GM21825 (cell line): Measurements from ENCODE around the gene MCOLN2.
"Not testable (repeated sequence)": the region's sequence is repeated elsewhere in the genome, so short reads cannot be mapped to it uniquely, and the experiment has no call there.

Source experiments
- ATAC-seq: cut with Tn5 transposase; IDR thresholded peaks from one replicate; pipeline ENCODE4 v1.9.1; 2021; ENCODE audit warnings: mild to moderate bottlenecking, moderate library complexity; ENCODE audit not compliant: unreplicated experiment

MCOLN2 gene

DNA sequence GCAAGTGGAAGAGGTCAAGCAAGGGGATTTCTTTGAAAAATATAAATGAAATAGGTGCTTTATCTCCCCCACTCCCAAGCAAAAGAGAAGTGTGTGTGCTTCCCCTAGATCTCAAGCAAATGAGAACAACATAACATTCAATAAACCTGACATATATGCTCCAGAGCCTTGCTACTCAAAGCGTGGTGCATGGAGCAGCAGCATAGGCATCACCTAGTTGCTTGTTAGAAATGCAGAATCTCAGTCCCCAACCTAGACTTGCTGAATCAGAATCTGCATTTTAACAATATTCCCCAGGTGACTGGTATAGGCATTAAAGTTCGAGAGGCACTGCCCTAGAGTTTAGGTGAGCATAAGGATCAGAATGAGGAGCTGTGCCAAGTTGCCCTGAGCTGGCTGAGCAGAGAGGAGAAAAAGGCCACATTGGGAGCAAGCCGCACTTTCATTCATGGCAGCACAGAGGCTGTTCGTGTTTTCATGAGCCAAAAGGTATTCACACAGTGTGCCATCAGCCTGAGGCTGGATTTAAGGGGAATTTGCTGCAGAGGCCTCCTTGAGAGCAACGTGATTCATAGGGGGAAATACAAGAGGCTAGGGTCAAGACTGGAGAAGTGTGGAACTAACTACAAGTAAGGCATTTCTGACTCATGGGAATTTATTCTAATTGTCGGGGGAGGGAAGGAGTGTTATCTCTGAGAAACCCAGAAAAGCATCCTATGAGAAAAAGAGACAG is 89.7 kb downstream of the MCOLN2 start:
- no peak for ATAC-seq

DNA sequence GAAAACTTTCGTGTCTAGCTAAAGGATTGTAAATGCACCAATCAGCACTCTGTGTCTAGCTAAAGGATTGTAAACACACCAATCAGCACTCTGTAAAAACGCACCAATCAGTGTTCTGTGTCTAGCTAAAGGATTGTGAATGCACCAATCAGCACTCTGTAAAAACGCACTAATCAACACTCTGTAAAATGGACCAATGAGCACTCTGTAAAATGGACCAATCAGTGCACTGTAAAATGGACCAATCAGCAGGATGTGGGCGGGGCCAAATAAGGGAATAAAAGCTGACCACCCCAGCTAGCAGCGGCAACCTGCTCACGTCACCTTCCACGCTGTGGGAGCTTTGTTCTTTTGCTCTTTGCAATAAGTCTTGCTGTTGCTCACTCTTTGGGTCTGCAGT is 94.2 kb downstream of the MCOLN2 start:
- ATAC-seq = not testable (repeated sequence)

DNA sequence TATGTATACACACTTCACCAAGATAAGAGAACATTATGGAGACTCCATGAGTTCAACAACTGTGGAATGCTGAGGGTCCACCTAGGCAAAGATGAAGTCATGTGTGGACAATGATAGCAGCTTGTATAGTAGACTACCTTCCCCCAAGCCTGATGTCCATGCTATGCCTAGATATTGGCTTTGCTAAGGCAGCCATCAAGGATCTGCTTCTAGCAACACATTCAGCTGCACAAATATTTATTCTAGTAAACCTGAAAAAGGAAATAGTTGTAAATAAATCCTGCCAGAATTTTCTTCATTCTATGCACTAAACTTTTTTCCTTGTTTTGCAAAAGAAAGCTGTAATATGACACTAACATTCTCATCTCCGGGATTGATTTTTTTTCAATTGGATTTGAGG is 96.9 kb downstream of the MCOLN2 start:
- no peak for ATAC-seq

DNA sequence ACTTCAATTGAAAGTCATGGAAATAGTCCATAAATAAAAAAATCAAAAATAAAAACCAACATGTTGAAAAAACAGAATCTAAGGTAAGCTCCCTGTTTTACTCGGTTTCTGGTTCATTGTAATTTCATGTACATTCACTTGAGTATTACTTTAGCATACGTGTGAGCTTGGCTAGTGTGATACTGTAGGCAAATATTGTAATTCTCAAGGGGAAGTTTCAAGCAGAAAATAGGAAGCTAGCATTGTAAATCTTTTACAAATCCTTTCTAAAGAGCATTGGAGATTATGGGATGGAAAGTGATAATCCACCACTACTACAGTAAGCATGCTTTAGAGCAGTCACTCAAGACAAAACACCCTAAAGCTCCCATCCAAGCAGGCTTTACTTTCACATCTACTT is 100.6 kb downstream of the MCOLN2 start:
- no peak for ATAC-seq

DNA sequence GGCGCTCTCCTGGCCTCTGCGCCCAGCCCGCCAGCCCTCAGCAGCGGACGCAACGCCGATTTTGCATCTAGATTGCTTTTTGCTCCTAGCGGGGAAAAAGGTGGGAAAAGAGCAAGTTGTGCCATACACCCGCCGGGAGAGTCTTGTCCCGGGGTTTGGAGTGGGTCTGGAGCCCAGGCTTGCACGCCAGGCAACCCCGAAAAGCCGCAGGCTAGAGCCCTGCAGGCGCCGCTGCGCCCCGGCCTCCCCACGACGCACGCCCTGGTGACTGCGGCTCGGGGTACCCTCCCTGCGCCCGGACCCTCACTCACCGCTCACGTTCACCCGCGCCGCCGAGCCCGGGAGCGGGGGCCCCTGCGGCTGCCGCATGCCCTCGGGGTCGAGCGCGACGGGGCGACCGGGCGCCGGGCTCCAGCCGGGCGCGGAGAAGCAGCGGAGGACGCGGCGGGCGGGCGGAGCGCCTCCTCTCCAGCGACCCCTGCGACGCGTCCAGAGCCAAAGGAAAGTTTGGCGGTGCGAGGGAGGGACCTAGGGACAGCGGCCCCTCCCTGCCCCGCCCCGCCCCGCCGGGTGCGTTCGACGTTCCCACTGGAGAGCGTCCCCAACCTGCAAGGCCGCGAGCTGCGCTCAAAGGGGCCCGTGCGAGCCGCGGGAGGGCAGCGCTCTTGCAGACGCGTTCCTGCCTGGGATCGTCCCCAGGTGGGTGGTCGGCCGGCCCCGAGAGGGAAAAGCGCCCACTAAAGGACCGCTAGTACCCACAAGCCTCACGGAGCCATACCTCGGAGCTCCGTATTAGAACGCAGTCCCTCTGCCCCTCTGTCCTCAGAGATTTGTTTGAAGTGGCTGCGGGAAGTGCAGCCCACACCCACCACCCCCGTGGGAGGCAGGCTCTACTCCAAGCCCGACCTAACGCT is 104.0 kb downstream of the MCOLN2 start, which contains the start of gene LPAR3:
LPAR3 (minus strand) TSS at position 502 of the 914 bp plus-strand sequence. CDS start 27,086 bp downstream, outside the sequence.
- ATAC-seq = no peak

DNA sequence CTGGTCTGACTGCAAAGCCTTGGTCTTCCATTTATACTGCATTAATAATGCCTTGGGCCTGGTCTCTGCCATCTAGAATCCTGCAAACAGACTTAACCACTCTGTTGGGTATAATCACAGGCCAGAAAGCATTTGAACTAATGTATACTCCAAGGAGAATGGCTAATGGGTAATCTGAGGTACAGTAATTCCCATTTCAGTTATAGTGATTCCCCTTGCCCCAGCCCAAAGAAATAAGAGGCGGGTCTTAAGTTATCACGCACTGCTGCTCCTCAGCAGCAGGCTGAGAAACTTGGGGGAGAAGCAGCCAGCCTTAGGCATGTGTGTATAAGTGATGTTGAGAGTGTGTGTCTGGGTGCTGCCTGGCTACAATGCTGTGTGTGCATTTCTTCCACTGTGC is 106.3 kb downstream of the MCOLN2 start:
- ATAC-seq = no peak

DNA sequence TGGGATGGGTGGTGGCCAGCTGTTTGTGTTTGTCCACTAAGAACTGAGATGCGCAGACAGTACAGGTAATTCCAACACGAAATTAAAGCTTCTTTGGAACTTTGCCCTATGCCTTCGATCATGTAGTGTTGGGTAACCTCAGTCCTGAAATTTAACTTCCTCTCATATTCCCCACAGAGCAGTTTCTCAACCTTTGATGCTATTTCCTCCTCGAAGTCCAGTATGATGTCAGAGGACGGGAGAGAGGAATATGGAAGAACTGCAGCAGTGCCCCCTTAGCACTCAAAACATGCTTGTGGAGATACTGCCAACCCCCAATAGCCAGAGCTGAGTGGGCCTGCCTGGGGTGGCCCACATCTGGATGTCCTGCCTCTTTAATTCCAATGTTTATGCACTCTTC is 107.5 kb downstream of the MCOLN2 start:
- no peak for ATAC-seq

DNA sequence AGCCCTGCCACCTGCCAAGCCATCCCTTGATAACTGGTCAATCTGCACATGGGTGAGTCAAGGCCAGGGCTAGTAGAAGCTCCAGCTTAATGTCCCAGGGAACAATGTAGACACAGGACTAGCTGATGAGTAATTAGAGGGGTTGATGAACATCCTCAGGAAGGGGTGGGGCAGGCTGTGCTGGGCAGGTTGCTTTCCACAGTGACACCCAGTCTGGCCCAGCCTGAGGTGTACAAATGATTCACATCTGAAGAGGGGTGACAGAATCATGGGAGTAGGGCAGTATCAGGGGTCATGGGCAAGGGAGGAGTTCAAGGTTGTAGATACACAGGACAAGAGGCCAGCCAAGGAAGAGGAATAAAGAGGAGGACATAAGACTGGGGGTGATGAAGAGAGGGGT is 108.2 kb downstream of the MCOLN2 start:
- no peak for ATAC-seq

DNA sequence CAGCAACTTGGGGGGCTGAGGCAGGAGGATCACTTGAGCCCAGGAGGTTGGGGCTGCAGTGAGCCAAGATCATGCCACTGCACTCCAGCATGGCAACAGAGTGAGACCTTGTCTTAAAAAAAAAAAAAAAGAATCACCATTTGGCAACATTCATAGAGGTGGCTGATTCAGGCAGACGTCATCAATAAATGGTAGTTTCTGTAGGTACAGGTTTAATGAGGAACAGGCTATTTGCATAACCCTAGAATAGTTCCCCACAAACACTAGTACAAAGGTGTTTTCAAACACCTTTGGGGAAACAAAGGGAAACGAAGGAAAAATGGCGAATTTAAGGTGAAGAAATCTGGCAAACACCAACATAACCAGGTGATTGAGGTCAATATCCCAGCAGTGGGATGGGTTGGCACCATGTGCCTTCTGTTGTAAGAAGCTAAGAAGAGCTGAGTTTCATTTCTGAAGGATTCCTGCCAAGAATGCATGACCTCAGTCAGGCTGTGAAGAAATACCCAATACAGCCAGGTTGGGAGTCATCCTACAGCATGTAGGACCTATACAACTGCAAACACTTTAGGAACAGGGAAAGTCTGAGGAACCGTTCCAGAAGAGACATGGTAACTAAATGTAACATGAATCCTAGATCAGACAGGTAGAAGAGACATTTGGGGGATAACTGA is 109.5 kb downstream of the MCOLN2 start:
- no peak for ATAC-seq

DNA sequence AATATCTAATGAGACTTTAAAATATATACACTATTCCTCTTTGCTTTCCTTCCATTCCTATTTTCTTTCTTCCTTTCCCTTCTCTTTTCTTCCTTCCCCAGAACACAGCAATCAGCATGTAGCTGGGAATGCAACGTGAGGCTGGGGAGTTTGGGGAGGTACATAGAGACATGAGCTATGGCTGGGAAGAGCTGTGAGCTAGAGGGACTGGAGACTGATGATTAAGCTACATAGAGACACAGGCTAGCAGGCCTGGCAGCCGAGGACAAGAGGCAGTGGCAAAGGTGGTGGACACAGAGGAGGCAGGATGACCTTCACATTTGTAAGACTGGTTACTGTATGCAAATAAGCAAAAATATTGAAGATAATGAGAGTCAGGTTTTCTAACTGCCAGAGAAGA is 111.4 kb downstream of the MCOLN2 start:
- no peak for ATAC-seq

DNA sequence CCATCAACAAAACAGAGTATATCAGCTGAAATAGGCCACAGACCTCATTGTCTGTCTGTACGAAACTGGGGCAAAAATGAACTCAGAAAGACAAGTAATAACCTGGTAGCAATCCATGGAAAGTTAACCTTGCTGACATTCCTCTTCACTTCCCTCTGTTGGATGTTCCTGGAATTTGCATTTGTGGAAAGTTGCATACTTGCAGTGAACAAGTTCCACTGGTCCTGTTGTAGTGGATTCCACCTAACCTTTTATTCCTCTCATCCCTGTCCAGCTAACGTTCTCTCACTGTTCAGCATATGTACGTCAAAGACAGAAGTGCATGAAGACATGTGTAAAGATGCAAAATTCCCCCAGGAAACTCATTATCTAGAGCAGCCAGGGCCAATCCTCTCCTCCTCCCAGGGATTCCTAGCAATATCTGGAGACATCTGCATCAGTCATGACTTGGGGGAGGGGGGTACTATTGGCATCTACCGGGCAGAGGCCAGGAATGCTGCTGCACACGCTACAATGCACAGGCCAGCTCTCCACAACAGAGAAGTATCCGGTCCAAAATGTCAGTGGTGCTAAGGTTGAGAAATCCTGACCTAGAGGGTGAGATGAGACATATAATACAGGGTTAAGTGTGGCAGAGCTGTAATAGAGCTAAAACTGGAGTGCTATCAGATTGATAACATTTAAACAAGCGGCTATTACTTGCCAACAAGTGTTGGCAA is 112.1 kb downstream of the MCOLN2 start:
- no peak for ATAC-seq

DNA sequence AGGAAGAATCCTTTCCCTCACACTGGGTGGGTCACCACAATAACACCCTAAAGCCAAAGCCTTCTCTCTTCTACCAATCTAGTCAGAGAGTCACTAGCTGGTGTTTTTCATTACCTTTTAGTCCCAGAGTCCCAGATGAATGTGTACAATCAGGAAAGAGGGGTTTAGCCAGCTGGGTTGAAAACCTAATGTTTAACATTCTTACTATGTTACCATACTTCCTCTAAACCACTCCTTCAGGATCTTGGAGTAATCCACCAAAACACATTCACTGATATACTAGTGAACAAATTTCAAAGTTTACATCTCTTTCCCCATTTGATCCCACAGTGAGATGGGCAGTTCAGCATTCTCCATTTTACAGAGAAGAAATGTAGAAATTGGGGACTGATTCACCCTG is 113.6 kb downstream of the MCOLN2 start:
- ATAC-seq = no peak

DNA sequence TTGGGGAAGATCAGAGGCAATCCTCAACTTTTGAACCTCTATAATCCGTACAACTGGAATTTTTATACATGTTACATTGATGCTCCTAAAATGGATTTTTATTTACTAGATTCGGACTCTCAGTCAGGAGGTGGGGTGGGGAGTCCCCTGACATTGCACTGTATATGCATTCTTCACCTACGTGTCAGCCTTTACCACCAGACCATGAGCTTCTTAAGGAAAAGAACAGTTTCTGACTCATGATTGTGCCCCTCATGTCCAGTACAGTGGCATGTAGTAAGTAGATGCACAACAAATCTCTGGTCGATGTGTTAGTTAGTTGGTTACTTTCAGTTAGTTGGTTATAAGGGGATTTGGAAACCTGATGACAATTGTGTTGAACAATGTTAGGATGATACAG is 119.3 kb downstream of the MCOLN2 start:
- ATAC-seq = no peak

DNA sequence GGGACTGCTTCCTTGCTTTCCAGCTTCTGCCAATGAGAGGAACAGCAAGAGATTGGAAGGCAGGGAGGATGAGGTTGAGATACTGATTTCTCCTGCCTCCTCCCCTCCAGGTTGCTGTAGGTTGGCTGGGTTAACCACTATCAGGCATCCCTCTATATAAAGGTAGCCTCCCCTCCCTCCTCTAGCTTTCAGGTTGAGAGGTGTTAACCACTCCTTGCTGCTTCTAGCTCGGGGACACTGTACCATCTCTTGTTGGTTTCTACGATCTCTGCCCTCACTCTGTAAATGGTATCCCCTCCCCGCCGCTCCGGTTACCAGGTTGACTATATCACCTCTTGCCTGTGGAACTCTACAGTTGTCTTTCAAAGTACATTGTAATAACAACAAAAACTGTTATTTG is 120.6 kb downstream of the MCOLN2 start:
- ATAC-seq = no peak
